Ascending aorta (tissue), 2 donors: ENCODE data around the gene SAP25. TPM values are rescaled to one million over a fixed set of nuclear protein-coding genes. Genes with fewer than 3 reads are reported as not detected.

Experiments
- DNase-seq, 2 donors: peaks; one replicate each; pipeline ENCODE4 v3.0.0-alpha.2; 2019; ENCODE audit warnings: low spot score in 2 of 2
- H3K27ac ChIP-seq, 2 donors: fragments of 200-600 bp; sonication (generic); one replicate each; pipeline ENCODE4 v1.5.1; 2016 to 2017; ENCODE audit warnings: mild to moderate bottlenecking in 1 of 2
- H3K27me3 ChIP-seq: fragments of 200-600 bp; sonication (generic); one replicate; pipeline ENCODE4 v1.5.1; 2017
- H3K36me3 ChIP-seq, 2 donors: fragments of 200-600 bp; sonication (generic); one replicate each; pipeline ENCODE4 v1.5.1; 2016
- H3K4me1 ChIP-seq, 2 donors: fragments of 200-600 bp; sonication (generic); one replicate each; pipeline ENCODE4 v1.5.1; 2016 to 2017; ENCODE audit warnings: mild to moderate bottlenecking in 1 of 2
- H3K4me3 ChIP-seq, 2 donors: fragments of 200-600 bp; sonication (generic); one replicate each; pipeline ENCODE4 v1.5.1; 2016 to 2017; ENCODE audit warnings: mild to moderate bottlenecking in 1 of 2
- H3K9me3 ChIP-seq, 2 donors: fragments of 200-600 bp; sonication (generic); one replicate each; pipeline ENCODE4 v1.5.1; 2016
- CTCF ChIP-seq, 3 experiments: fragments of 200-600 bp in 2 of 3; fragments of 450-650 bp in 1 of 3; sonication (generic) in 2 of 3; IDR thresholded peaks; one replicate each; pipeline ENCODE4 v1.5.1; 2016 to 2019; ENCODE audit warnings: antibody characterized with exemption in 3 of 3, mild to moderate bottlenecking in 1 of 3, moderate library complexity in 1 of 3
- intact Hi-C: fragments of 100-400 bp; cut with DNase I; formaldehyde crosslinking; loops from one replicate; pipeline ENCODE4 v1.15.1; 2023
- total RNA-seq: library from RNA; depleted of rRNA; stranded (reverse); fragments of >200 nt; gene quantifications from one replicate; pipeline ENCODE4 v1.1.0, GENCODE V29; 2016

Gene SAP25
- total RNA-seq, 1 donor from 2014 or later, result 11.8 TPM

GRCh38 chr7:100585511-100586265, 12.0 kb upstream of the SAP25 start, which contains the start of gene LRCH4:
LRCH4 (minus strand) TSS chr7:100586129; CDS start chr7:100586100, 29 bp downstream.
- no peaks in the 10 kb centered on the region for H3K27me3 ChIP-seq
- intact Hi-C loops, result loop anchor here (1.0 to 2.0 kb wide), 6 partner anchors 19 to 121 kb away; partner anchors contain the start of genes AGFG2, GNB2, MOSPD3 and POP7
- H3K36me3 ChIP-seq, result peaks cover 15 to 21% of the 10 kb centered on the region in 2 donors
- peak in 1 of 3 experiments; percentile 18 for TF ChIP-seq CTCF (IDR thresholded peaks at IDR 0.05)
- H3K27ac ChIP-seq, result peak within 1 kb of the TSS; percentile 84 to 87
- peaks cover 0 to 25% of the 10 kb centered on the region in 2 donors for H3K4me1 ChIP-seq
- H3K9me3 ChIP-seq, result no peaks in the 10 kb centered on the region
- DNase-seq, result no peak
- H3K4me3 ChIP-seq, result peak within 1 kb of the TSS; percentile 82 to 84

- peaks cover 0 to 22% of the 10 kb centered on the region in 2 donors for H3K4me1 ChIP-seq
- no peak for TF ChIP-seq CTCF (IDR thresholded peaks at IDR 0.05)
- H3K4me3 ChIP-seq, result peak overlapping the region; percentile 82
These were observed 11.2 kb upstream of the SAP25 start for GRCh38 chr7:100584683-100585510.

GRCh38 chr7:100584054-100584682, 10.5 kb upstream of the SAP25 start:
- intact Hi-C loops, result no loop called here
- Histone ChIP-seq H3K4me3 (peak overlapping the region; percentile 82), H3K27me3 (no peaks in the 10 kb centered on the region), H3K4me1 (peaks cover 0 to 22% of the 10 kb centered on the region in 2 donors), H3K36me3 (peaks cover 16 to 34% of the 10 kb centered on the region in 2 donors), H3K9me3 (no peaks in the 10 kb centered on the region), H3K27ac (peak overlapping the region; percentile 8 to 84)
- no peak for DNase-seq
- TF ChIP-seq CTCF (IDR thresholded peaks at IDR 0.05), result no peak

More at GRCh38 chr7:100584683-100585510, 11.2 kb upstream of the SAP25 start:
- peak overlapping the region; percentile 84 to 87 for H3K27ac ChIP-seq
- no peaks in the 10 kb centered on the region for H3K27me3 ChIP-seq
- H3K9me3 ChIP-seq, result no peaks in the 10 kb centered on the region
- no peak for DNase-seq
- intact Hi-C loops, result no loop called here
- H3K36me3 ChIP-seq, result peaks cover 16 to 29% of the 10 kb centered on the region in 2 donors

GRCh38 chr7:100583132-100584053, 9.7 kb upstream of the SAP25 start:
- peaks cover 24 to 42% of the 10 kb centered on the region in 2 donors for H3K36me3 ChIP-seq

More at GRCh38 chr7:100583132-100584053, 9.7 kb upstream of the SAP25 start:
- no peaks in the 10 kb centered on the region for H3K27me3 ChIP-seq
- H3K4me1 ChIP-seq, result peaks cover 0 to 22% of the 10 kb centered on the region in 2 donors
- no peaks in the 10 kb centered on the region for H3K9me3 ChIP-seq
- peak overlapping the region in 1 of 2 donors; percentile 82 for H3K4me3 ChIP-seq
- TF ChIP-seq CTCF (IDR thresholded peaks at IDR 0.05), result no peak
- H3K27ac ChIP-seq, result peak overlapping the region; percentile 8 to 84
- intact Hi-C loops, result no loop called here
- peak in 1 of 2 donors; percentile 28 for DNase-seq
